ENCODE measurements around the gene SYNDIG1.

SYNDIG1 gene

DNA sequence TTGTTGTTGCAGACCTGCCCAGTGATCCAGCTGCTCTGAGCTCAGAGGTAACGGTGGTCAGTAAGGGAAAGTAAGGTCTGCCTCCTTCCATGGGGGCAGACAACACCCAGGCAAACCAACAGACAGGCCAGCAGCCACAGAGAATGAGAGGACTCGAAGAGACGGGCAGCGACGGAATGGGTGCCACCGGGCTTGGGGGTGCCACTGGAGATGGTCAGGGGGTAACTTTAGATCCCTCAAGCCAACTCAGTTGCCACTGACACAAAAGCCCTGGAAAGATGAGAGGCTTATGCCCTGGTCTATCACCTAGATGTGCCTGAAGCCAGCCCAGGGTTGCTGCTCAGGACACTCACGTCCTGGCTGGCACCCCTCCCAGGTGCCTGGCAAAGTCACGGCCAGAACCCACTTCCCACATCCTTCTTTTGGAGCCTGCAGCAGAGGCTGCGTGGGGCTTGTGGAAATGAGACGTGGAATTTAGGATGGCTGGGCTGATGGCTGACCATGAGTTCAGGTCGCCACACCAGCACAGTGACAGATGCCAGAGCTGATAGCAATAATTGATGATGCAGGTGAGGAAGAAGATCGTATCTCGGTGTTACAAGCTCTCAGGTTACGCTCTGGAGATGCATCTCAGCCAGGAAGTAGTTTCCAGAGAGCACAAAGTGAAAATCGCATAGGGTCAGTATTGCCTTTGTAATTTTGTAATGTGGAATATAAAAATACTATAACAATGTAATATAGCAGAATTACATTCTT, 209.1 kb downstream of the SYNDIG1 start:
- no peak overlapping the region for H4K8ac ChIP-seq (ENCODE audit: low read depth, low read length)
- H2BK5ac ChIP-seq (ENCODE audit: low read depth, low read length, poor library complexity) = no peak overlapping the region
- no peaks in the 10 kb centered on the region for H3K79me1 ChIP-seq (ENCODE audit: low read length)
- H2BK120ac ChIP-seq (ENCODE audit: insufficient read depth, low read length, poor library complexity) = no peak overlapping the region
- H2BK12ac ChIP-seq (ENCODE audit: low read length) = no peak overlapping the region
- WGBS (ENCODE audit: extremely low coverage, insufficient coverage, insufficient read length) = no CpG with 5 or more reads among the region's 15 CpGs
- no peak overlapping the region for H3K4ac ChIP-seq (ENCODE audit: low read depth, low read length)
- peaks cover 2% of the 10 kb centered on the region for H3K9me3 ChIP-seq (ENCODE audit: insufficient read depth, low read depth, low read length)
- H3K4me3 ChIP-seq (ENCODE audit: low read depth, low read length) = no peak overlapping the region
- H2AK5ac ChIP-seq (ENCODE audit: low read length) = no peak overlapping the region
- no peak overlapping the region for H3K9ac ChIP-seq (ENCODE audit: low read length)
- no peak overlapping the region for H3K4me2 ChIP-seq (ENCODE audit: low read length)
- no peak overlapping the region for H3K18ac ChIP-seq (ENCODE audit: low read length)
- no peak overlapping the region for H3K27ac ChIP-seq (ENCODE audit: low read depth, low read length)
- H4K91ac ChIP-seq (ENCODE audit: low read depth, low read length) = no peak overlapping the region
- H3K36me3 ChIP-seq (ENCODE audit: control insufficient read depth in 1 of 2, insufficient read depth in 2 of 2, low read length in 2 of 2) = no peaks in the 10 kb centered on the region
- no peak overlapping the region for H3K14ac ChIP-seq (ENCODE audit: low read length)
- H3K23ac ChIP-seq (ENCODE audit: low read length) = no peak overlapping the region
- no peak overlapping the region for H2AFZ ChIP-seq (ENCODE audit: insufficient read depth, low read length, poor library complexity)
- no peaks in the 10 kb centered on the region for H3K27me3 ChIP-seq (ENCODE audit: insufficient read depth, low read length)
- no peaks in the 10 kb centered on the region for H3K79me2 ChIP-seq (ENCODE audit: control insufficient read depth, insufficient read depth, low read length, poor library complexity)
- peaks cover 11% of the 10 kb centered on the region in 2 experiments for H3K4me1 ChIP-seq (ENCODE audit: control insufficient read depth in 1 of 2, insufficient read depth in 2 of 2, low read length in 2 of 2)
- H4K12ac ChIP-seq (ENCODE audit: low read depth, low read length) = no peak overlapping the region
- DNase-seq = peak in 1 of 2 donors; percentile 37

DNA sequence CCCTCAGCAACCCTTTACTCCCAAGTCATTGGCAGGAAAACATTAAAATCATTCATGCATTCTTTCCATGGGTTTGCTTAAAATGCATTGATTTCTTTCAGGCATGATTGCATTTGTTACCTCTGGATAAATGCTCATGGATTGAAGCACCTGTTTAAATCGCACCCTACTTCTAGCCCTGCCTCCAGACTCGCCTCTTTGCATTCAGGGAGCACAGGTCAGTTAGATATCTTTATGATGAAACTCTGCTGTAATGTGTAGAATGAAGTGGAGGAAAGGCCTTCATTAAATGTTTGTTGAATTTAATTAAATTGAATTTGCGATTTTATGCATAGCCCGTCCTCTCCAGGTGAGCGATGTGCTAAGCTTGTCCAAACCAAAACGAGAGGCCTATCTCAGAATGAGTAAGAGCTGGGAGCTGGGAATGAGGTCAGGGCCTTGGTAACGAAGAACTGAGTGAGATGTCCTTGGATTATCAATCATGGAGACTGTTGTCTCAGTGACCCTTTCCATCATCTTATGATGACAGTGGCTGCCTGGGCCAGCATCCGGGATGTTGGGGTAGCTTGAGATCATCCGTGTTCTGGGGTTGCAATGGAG, 210.1 kb downstream of the SYNDIG1 start:
- Histone ChIP-seq H3K27ac (ENCODE audit: low read depth, low read length) (no peak overlapping the region), H3K27me3 (ENCODE audit: insufficient read depth, low read length) (no peaks in the 10 kb centered on the region), H3K9ac (ENCODE audit: low read length) (no peak overlapping the region), H3K4me3 (ENCODE audit: low read depth, low read length) (no peak overlapping the region), H2BK12ac (ENCODE audit: low read length) (no peak overlapping the region), H3K18ac (ENCODE audit: low read length) (no peak overlapping the region), H2BK5ac (ENCODE audit: low read depth, low read length, poor library complexity) (no peak overlapping the region), H3K14ac (ENCODE audit: low read length) (no peak overlapping the region), H4K91ac (ENCODE audit: low read depth, low read length) (no peak overlapping the region), H3K36me3 (ENCODE audit: control insufficient read depth in 1 of 2, insufficient read depth in 2 of 2, low read length in 2 of 2) (no peaks in the 10 kb centered on the region), H3K23ac (ENCODE audit: low read length) (no peak overlapping the region), H2AFZ (ENCODE audit: insufficient read depth, low read length, poor library complexity) (no peak overlapping the region), H3K4me2 (ENCODE audit: low read length) (no peak overlapping the region), H3K4ac (ENCODE audit: low read depth, low read length) (no peak overlapping the region), H2AK5ac (ENCODE audit: low read length) (no peak overlapping the region), H3K4me1 (ENCODE audit: control insufficient read depth in 1 of 2, insufficient read depth in 2 of 2, low read length in 2 of 2) (peaks cover 11% of the 10 kb centered on the region in 2 experiments), H4K12ac (ENCODE audit: low read depth, low read length) (no peak overlapping the region), H2BK120ac (ENCODE audit: insufficient read depth, low read length, poor library complexity) (no peak overlapping the region), H3K9me3 (ENCODE audit: insufficient read depth, low read depth, low read length) (peaks cover 2% of the 10 kb centered on the region), H3K79me2 (ENCODE audit: control insufficient read depth, insufficient read depth, low read length, poor library complexity) (no peaks in the 10 kb centered on the region), H3K79me1 (ENCODE audit: low read length) (no peaks in the 10 kb centered on the region), H4K8ac (ENCODE audit: low read depth, low read length) (no peak overlapping the region)
- 100% methylated on average over 1 of the region's 9 CpGs for WGBS (ENCODE audit: extremely low coverage, insufficient coverage, insufficient read length)
- no peak for DNase-seq

DNA sequence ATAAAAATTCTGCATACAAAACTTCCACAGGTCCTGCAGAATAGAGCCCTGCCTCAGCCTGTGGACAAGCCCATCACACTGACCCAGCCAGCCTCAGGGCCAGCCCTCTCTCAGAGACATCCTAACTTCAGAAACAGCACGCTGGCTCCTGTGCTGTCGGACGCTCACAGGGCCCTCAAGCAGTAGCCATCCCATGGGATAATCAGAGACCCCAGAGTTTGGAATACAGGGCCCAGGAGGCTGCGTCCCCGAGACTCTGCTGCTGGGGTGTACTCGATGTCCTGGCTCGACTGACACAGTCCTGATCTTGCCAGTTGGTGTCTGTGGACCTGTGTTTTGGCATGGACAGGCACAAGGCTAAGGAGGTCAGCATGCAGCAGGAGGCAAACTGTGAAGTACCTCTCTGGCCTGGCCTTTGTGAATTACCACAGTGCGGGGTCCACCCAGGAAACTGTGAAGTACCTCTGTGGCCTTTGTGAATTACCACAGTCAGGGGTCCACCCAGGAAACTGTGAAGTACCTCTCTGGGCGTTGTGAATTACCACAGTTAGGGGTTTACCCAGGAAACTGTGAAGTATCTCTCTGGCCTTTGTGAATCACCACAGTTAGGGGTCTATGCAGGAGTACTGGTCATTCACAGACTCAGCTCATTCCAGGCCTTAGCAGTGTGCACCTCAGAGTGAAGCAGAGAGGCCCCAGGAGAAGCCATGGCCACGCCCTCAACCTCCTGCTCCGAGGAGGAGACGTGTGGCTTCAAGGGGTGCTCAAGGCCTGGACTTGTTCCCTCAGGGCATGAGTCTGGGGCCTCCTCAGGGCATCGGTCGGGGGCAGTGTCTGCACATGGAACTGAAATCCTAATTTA, 212.4 kb downstream of the SYNDIG1 start:
- WGBS (ENCODE audit: extremely low coverage, insufficient coverage, insufficient read length) = no CpG with 5 or more reads among the region's 14 CpGs
- no peak overlapping the region for H3K4ac ChIP-seq (ENCODE audit: low read depth, low read length)
- no peak overlapping the region for H3K4me2 ChIP-seq (ENCODE audit: low read length)
- H2BK12ac ChIP-seq (ENCODE audit: low read length) = no peak overlapping the region
- no peak overlapping the region for H2BK5ac ChIP-seq (ENCODE audit: low read depth, low read length, poor library complexity)
- H3K4me3 ChIP-seq (ENCODE audit: low read depth, low read length) = no peak overlapping the region
- H3K9ac ChIP-seq (ENCODE audit: low read length) = no peak overlapping the region
- no peak overlapping the region for H4K8ac ChIP-seq (ENCODE audit: low read depth, low read length)
- H3K23ac ChIP-seq (ENCODE audit: low read length) = no peak overlapping the region
- peaks cover 11% of the 10 kb centered on the region in 2 experiments for H3K4me1 ChIP-seq (ENCODE audit: control insufficient read depth in 1 of 2, insufficient read depth in 2 of 2, low read length in 2 of 2)
- no peak overlapping the region for H2BK120ac ChIP-seq (ENCODE audit: insufficient read depth, low read length, poor library complexity)
- no peak overlapping the region for H3K14ac ChIP-seq (ENCODE audit: low read length)
- no peak overlapping the region for H2AFZ ChIP-seq (ENCODE audit: insufficient read depth, low read length, poor library complexity)
- H3K27me3 ChIP-seq (ENCODE audit: insufficient read depth, low read length) = no peaks in the 10 kb centered on the region
- no peak overlapping the region for H4K12ac ChIP-seq (ENCODE audit: low read depth, low read length)
- no peak overlapping the region for H4K91ac ChIP-seq (ENCODE audit: low read depth, low read length)
- H3K9me3 ChIP-seq (ENCODE audit: insufficient read depth, low read depth, low read length) = no peaks in the 10 kb centered on the region
- H3K18ac ChIP-seq (ENCODE audit: low read length) = no peak overlapping the region
- H3K79me1 ChIP-seq (ENCODE audit: low read length) = no peaks in the 10 kb centered on the region
- H3K36me3 ChIP-seq (ENCODE audit: control insufficient read depth in 1 of 2, insufficient read depth in 2 of 2, low read length in 2 of 2) = no peaks in the 10 kb centered on the region
- DNase-seq = no peak
- H3K79me2 ChIP-seq (ENCODE audit: control insufficient read depth, insufficient read depth, low read length, poor library complexity) = no peaks in the 10 kb centered on the region
- no peak overlapping the region for H2AK5ac ChIP-seq (ENCODE audit: low read length)
- no peak overlapping the region for H3K27ac ChIP-seq (ENCODE audit: low read depth, low read length)

DNA sequence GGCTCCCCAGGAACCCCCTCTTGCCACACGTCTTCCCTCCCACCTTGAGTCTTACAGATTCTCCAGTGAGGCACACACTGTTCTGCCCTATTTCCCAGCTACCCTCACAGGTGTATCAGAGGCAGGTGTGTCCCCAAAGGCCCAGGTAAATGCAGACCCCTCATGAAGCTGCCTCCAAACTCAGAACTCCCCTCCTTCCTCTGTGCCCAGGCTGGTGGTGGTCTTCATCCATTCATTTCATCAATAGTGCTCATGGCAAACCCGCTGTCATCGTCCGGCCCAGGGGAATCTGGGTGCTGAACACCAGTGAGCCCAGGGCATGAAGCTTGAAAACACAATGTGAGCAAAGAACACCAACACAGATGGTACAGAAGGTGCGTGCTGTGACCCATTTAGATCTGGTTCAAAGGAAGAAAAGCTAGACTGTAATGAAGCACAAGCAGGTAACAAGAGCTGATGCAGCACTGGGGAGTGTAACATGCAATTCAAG, 213.1 kb downstream of the SYNDIG1 start:
- Histone ChIP-seq H3K23ac (ENCODE audit: low read length) (no peak overlapping the region), H2AFZ (ENCODE audit: insufficient read depth, low read length, poor library complexity) (no peak overlapping the region), H3K18ac (ENCODE audit: low read length) (no peak overlapping the region), H3K27me3 (ENCODE audit: insufficient read depth, low read length) (no peaks in the 10 kb centered on the region), H3K9me3 (ENCODE audit: insufficient read depth, low read depth, low read length) (no peaks in the 10 kb centered on the region), H3K79me2 (ENCODE audit: control insufficient read depth, insufficient read depth, low read length, poor library complexity) (no peaks in the 10 kb centered on the region), H3K4me1 (ENCODE audit: control insufficient read depth in 1 of 2, insufficient read depth in 2 of 2, low read length in 2 of 2) (peaks cover 11% of the 10 kb centered on the region in 2 experiments), H2BK12ac (ENCODE audit: low read length) (no peak overlapping the region), H3K9ac (ENCODE audit: low read length) (no peak overlapping the region), H4K91ac (ENCODE audit: low read depth, low read length) (no peak overlapping the region), H3K14ac (ENCODE audit: low read length) (no peak overlapping the region), H4K12ac (ENCODE audit: low read depth, low read length) (no peak overlapping the region), H3K27ac (ENCODE audit: low read depth, low read length) (no peak overlapping the region), H3K4me2 (ENCODE audit: low read length) (no peak overlapping the region), H3K4me3 (ENCODE audit: low read depth, low read length) (no peak overlapping the region), H2AK5ac (ENCODE audit: low read length) (no peak overlapping the region), H2BK120ac (ENCODE audit: insufficient read depth, low read length, poor library complexity) (no peak overlapping the region), H3K4ac (ENCODE audit: low read depth, low read length) (no peak overlapping the region), H3K79me1 (ENCODE audit: low read length) (no peaks in the 10 kb centered on the region), H4K8ac (ENCODE audit: low read depth, low read length) (no peak overlapping the region), H3K36me3 (ENCODE audit: control insufficient read depth in 1 of 2, insufficient read depth in 2 of 2, low read length in 2 of 2) (no peaks in the 10 kb centered on the region), H2BK5ac (ENCODE audit: low read depth, low read length, poor library complexity) (no peak overlapping the region)
- DNase-seq = no peak
- WGBS (ENCODE audit: extremely low coverage, insufficient coverage, insufficient read length) = no CpG with 5 or more reads among the region's 5 CpGs
